Lower leg skin (tissue), 3 donors: ENCODE measurements around the gene CRAT.

Source experiments
- POLR2A ChIP-seq, 2 donors: fragments of 450-650 bp; IDR thresholded peaks; one replicate each; pipeline ENCODE4 v1.6.1; 2016 to 2017; ENCODE audit warnings: antibody characterized with exemption in 2 of 2, mild to moderate bottlenecking in 1 of 2, moderate library complexity in 1 of 2
- TF ChIP-seq, protein P1 (sequence below), 3 donors: fragments of 450-650 bp; IDR thresholded peaks; one replicate each; pipeline ENCODE4 v1.5.1; 2016; ENCODE audit warnings: antibody characterized with exemption in 3 of 3, mild to moderate bottlenecking in 3 of 3, moderate library complexity in 2 of 3

DNA sequence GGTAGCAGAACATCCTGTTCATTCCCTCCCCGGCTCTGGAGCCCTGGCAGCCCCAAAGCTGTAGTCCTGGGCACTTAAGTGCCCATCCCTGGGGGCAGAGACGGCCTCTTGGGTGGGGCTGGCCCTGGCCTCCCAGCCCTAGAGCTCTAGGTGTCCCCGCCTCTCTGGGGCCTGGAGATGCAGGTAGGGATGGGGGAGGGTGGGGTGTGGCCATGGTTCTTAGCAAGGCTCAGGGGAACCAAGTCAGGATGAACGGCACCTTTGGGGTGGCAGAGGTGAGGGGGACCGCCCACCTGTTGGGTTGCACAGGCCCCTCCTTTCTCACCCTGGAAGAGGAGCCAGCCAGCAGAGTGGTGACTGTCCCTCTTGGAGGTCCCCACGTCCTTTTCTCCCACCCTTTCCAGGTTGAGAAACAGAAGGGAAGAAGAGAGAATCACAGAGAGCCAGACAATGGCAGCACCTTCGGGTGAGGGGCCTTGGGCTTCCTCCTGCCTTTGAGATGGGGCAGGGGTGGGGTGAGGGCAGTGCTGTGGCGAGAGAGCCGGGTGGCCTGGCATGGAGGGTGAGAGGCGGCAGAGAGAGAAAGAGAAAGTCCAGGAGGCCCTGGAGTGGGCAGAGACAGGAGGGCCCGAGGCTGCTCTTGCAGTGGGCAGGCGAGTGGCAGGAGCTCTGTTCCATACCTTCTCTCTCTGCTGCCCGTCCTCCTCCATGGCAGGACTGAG, 2.3 kb downstream of the CRAT start:
- no peak for TF ChIP-seq POLR2A (IDR thresholded peaks at IDR 0.05)
- TF ChIP-seq, protein P1, sequence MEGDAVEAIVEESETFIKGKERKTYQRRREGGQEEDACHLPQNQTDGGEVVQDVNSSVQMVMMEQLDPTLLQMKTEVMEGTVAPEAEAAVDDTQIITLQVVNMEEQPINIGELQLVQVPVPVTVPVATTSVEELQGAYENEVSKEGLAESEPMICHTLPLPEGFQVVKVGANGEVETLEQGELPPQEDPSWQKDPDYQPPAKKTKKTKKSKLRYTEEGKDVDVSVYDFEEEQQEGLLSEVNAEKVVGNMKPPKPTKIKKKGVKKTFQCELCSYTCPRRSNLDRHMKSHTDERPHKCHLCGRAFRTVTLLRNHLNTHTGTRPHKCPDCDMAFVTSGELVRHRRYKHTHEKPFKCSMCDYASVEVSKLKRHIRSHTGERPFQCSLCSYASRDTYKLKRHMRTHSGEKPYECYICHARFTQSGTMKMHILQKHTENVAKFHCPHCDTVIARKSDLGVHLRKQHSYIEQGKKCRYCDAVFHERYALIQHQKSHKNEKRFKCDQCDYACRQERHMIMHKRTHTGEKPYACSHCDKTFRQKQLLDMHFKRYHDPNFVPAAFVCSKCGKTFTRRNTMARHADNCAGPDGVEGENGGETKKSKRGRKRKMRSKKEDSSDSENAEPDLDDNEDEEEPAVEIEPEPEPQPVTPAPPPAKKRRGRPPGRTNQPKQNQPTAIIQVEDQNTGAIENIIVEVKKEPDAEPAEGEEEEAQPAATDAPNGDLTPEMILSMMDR (IDR thresholded peaks at IDR 0.05) = no peak
